IPS-18c (cell line): ENCODE measurements around the gene TENM3.

ENCODE experiments used
- H3K4me3 ChIP-seq: 2 replicates; pipeline ENCODE4 v1.7.0; 2013; ENCODE audit warnings: low read depth, mild to moderate bottlenecking, low read length, moderate library complexity; ENCODE audit not compliant: insufficient read depth
- H3K9me3 ChIP-seq: one replicate; pipeline ENCODE4 v1.6.1; 2013; ENCODE audit warnings: mild to moderate bottlenecking, low read length, moderate library complexity; ENCODE audit not compliant: control insufficient read depth, insufficient read depth

The TENM3 gene

GRCh38 chr4:182567119-182567518 is 323.9 kb downstream of the TENM3 start:
- Histone ChIP-seq H3K4me3 (no peak overlapping the region), H3K9me3 (no peaks in the 10 kb centered on the region)

- Histone ChIP-seq H3K4me3 (no peak overlapping the region), H3K9me3 (no peaks in the 10 kb centered on the region)
Measured at GRCh38 chr4:182569561-182569960, 326.4 kb downstream of the TENM3 start.

- Histone ChIP-seq H3K9me3 (no peaks in the 10 kb centered on the region), H3K4me3 (no peak overlapping the region)
Measured at GRCh38 chr4:182574706-182575105, 331.5 kb downstream of the TENM3 start.

- H3K9me3 ChIP-seq, result no peaks in the 10 kb centered on the region
- no peak overlapping the region for H3K4me3 ChIP-seq
Measured at GRCh38 chr4:182575225-182575624, 332.0 kb downstream of the TENM3 start.

- no peaks in the 10 kb centered on the region for H3K9me3 ChIP-seq
- H3K4me3 ChIP-seq, result no peak overlapping the region
Measured at GRCh38 chr4:182576601-182577289, 333.5 kb downstream of the TENM3 start.

GRCh38 chr4:182577411-182577810 is 334.2 kb downstream of the TENM3 start:
- Histone ChIP-seq H3K9me3 (no peaks in the 10 kb centered on the region), H3K4me3 (no peak overlapping the region)

GRCh38 chr4:182578402-182578801 is 335.2 kb downstream of the TENM3 start:
- no peaks in the 10 kb centered on the region for H3K9me3 ChIP-seq

GRCh38 chr4:182582245-182582644 is 339.0 kb downstream of the TENM3 start:
- Histone ChIP-seq H3K4me3 (no peak overlapping the region), H3K9me3 (no peaks in the 10 kb centered on the region)

More at GRCh38 chr4:182578402-182578801, 335.2 kb downstream of the TENM3 start:
- H3K4me3 ChIP-seq, result no peak overlapping the region

GRCh38 chr4:182583703-182584415 is 340.7 kb downstream of the TENM3 start:
- H3K9me3 ChIP-seq, result no peaks in the 10 kb centered on the region

GRCh38 chr4:182585321-182585720 is 342.1 kb downstream of the TENM3 start:
- H3K4me3 ChIP-seq, result no peak overlapping the region
- no peaks in the 10 kb centered on the region for H3K9me3 ChIP-seq

More at GRCh38 chr4:182583703-182584415, 340.7 kb downstream of the TENM3 start:
- no peak overlapping the region for H3K4me3 ChIP-seq

- Histone ChIP-seq H3K9me3 (no peaks in the 10 kb centered on the region), H3K4me3 (no peak overlapping the region)
Measured at GRCh38 chr4:182589100-182589499, 345.9 kb downstream of the TENM3 start.

- Histone ChIP-seq H3K4me3 (no peak overlapping the region), H3K9me3 (no peaks in the 10 kb centered on the region)
Measured at GRCh38 chr4:182593402-182593801, 350.2 kb downstream of the TENM3 start.

GRCh38 chr4:182593864-182594263 is 350.7 kb downstream of the TENM3 start:
- H3K9me3 ChIP-seq, result no peaks in the 10 kb centered on the region
- H3K4me3 ChIP-seq, result no peak overlapping the region

GRCh38 chr4:182600093-182600492 is 356.9 kb downstream of the TENM3 start:
- H3K4me3 ChIP-seq, result no peak overlapping the region
- peaks cover 3% of the 10 kb centered on the region for H3K9me3 ChIP-seq

- no peak overlapping the region for H3K4me3 ChIP-seq
- H3K9me3 ChIP-seq, result peaks cover 3% of the 10 kb centered on the region
Measured at GRCh38 chr4:182600856-182601255, 357.7 kb downstream of the TENM3 start.

GRCh38 chr4:182604161-182604622 is 361.0 kb downstream of the TENM3 start:
- Histone ChIP-seq H3K4me3 (no peak overlapping the region), H3K9me3 (peaks cover 3% of the 10 kb centered on the region)

GRCh38 chr4:182604953-182605352 is 361.8 kb downstream of the TENM3 start:
- Histone ChIP-seq H3K9me3 (peaks cover 3% of the 10 kb centered on the region), H3K4me3 (no peak overlapping the region)

- Histone ChIP-seq H3K4me3 (no peak overlapping the region), H3K9me3 (no peaks in the 10 kb centered on the region)
Measured at GRCh38 chr4:182608525-182608924, 365.3 kb downstream of the TENM3 start.
